Measurements from ENCODE around the gene SATL1.
A peak's percentile ranks its signal among the peaks of the same experiment; 100 is the strongest.
"Not testable (repeated sequence)": the region's sequence is repeated elsewhere in the genome, so short reads cannot be mapped to it uniquely, and the experiment has no call there.

The SATL1 gene, protein sequence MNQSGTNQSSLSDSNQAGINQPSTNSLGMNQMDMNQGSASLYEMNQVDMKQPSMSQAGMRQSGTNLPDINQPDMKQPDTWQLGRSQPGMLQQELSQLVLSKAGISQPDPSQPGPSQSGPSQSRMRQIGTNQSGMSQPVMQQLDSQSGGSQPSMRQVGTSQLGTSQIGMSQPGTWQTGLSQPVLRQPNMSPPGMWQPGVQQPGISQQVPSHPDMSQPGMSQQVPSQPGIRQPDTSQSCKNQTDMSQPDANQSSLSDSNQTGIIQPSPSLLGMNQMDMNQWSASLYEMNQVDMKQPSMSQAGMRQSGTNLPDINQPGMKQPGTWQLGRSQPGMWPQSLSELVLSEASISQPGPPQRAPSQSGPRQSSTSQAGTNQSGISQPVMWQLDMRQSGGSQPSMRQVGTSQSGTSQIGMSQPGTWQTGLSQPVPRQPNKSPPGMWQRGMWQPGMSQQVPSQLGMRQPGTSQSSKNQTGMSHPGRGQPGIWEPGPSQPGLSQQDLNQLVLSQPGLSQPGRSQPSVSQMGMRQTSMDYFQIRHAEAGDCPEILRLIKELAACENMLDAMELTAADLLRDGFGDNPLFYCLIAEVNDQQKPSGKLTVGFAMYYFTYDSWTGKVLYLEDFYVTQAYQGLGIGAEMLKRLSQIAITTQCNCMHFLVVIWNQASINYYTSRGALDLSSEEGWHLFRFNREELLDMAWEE

DNA sequence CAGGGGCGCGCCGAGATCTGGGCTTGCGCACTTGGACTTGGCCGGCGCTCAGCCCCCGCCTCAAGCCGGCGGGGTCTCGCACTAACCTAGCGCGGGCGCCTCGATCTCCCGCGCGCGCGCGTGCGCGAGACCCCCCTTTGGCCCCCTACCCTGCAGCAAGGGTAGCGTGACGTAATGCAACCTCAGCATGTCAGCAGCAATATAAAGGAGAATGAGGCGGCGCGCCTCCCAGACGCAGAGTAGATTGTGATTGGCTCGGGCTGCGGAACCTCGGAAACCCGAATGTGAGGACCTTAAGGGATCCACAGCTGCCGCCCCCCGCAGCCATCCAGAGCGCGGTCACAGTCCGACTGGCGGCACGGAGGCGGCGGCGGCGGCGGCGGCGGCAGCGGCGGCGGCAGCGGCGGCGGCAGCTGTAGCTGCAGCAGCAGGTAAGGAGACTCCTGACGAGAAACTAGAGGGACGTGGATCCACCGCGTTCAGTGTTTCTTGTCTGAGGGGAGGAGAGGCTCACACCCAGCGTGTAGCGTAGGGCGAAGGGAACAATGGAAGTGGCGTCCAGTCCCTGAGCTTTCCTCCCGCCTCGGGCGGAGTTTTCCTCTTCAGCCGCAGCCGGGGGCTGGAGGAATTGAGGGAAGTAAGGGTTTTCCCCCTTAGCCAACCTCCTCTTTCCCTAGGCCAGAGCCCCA, at the start of gene SATL1, which contains the start of gene ZNF711:
Gene SATL1, minus strand, starts transcription at position 19 of the 689 bp plus-strand sequence. CDS start 134,811 bp downstream, outside the sequence.
Gene ZNF711, plus strand, starts transcription at position 231 of the 689 bp plus-strand sequence. CDS start 3,582 bp downstream, outside the sequence.
- H3K27ac ChIP-seq (ENCODE audit: low read length): no peak within 1 kb of the TSS
- no peaks in the 10 kb centered on the region for H3K36me3 ChIP-seq (ENCODE audit: control insufficient read depth, insufficient read depth, low read length)
- DNase-seq (ENCODE audit: low read depth, low spot score): peak; percentile 54
- no peaks in the 10 kb centered on the region for H3K4me1 ChIP-seq (ENCODE audit: control insufficient read depth, insufficient read depth, low read length)
- no peaks in the 10 kb centered on the region for H3K9me3 ChIP-seq (ENCODE audit: control insufficient read depth, insufficient read depth, low read length)
- no CpG with 5 or more reads among the region's 65 CpGs for WGBS (ENCODE audit: insufficient coverage, insufficient read length)
- H3K27me3 ChIP-seq (ENCODE audit: control insufficient read depth, insufficient read depth, low read length): no peaks in the 10 kb centered on the region
- H3K4me3 ChIP-seq (ENCODE audit: low read length): peak within 1 kb of the TSS; percentile 99

GRCh38 chrX:85288992-85289723, 45.6 kb upstream of the SATL1 start:
- Histone ChIP-seq H3K9me3 (ENCODE audit: control insufficient read depth, insufficient read depth, low read length) (no peaks in the 10 kb centered on the region), H3K36me3 (ENCODE audit: control insufficient read depth, insufficient read depth, low read length) (no peaks in the 10 kb centered on the region), H3K27ac (ENCODE audit: low read length) (no peak overlapping the region), H3K4me1 (ENCODE audit: control insufficient read depth, insufficient read depth, low read length) (no peaks in the 10 kb centered on the region), H3K4me3 (ENCODE audit: low read length) (no peak overlapping the region), H3K27me3 (ENCODE audit: control insufficient read depth, insufficient read depth, low read length) (no peaks in the 10 kb centered on the region)
- WGBS (ENCODE audit: insufficient coverage, insufficient read length): no CpG with 5 or more reads among the region's 7 CpGs
- no peak for DNase-seq (ENCODE audit: low read depth, low spot score)

- H3K36me3 ChIP-seq (ENCODE audit: control insufficient read depth, insufficient read depth, low read length); DNase-seq (ENCODE audit: low read depth, low spot score); H3K27ac ChIP-seq (ENCODE audit: low read length); H3K4me1 ChIP-seq (ENCODE audit: control insufficient read depth, insufficient read depth, low read length); H3K27me3 ChIP-seq (ENCODE audit: control insufficient read depth, insufficient read depth, low read length); H3K9me3 ChIP-seq (ENCODE audit: control insufficient read depth, insufficient read depth, low read length); H3K4me3 ChIP-seq (ENCODE audit: low read length): not testable (repeated sequence)
- no CpG with 5 or more reads among the region's 6 CpGs for WGBS (ENCODE audit: insufficient coverage, insufficient read length)
These were observed 41.7 kb upstream of the SATL1 start for GRCh38 chrX:85285286-85285685.

GRCh38 chrX:85244450-85245211, 1.1 kb upstream of the SATL1 start:
- Histone ChIP-seq H3K27me3 (ENCODE audit: control insufficient read depth, insufficient read depth, low read length) (no peaks in the 10 kb centered on the region), H3K4me3 (ENCODE audit: low read length) (peak overlapping the region; percentile 99), H3K36me3 (ENCODE audit: control insufficient read depth, insufficient read depth, low read length) (no peaks in the 10 kb centered on the region), H3K4me1 (ENCODE audit: control insufficient read depth, insufficient read depth, low read length) (no peaks in the 10 kb centered on the region), H3K9me3 (ENCODE audit: control insufficient read depth, insufficient read depth, low read length) (no peaks in the 10 kb centered on the region), H3K27ac (ENCODE audit: low read length) (no peak overlapping the region)
- no CpG with 5 or more reads among the region's 42 CpGs for WGBS (ENCODE audit: insufficient coverage, insufficient read length)
- DNase-seq (ENCODE audit: low read depth, low spot score): no peak

- no peaks in the 10 kb centered on the region for H3K9me3 ChIP-seq (ENCODE audit: control insufficient read depth, insufficient read depth, low read length)
- peak overlapping the region; percentile 99; the same call in 1 of the 2 replicates for H3K4me3 ChIP-seq (ENCODE audit: low read length)
- no peaks in the 10 kb centered on the region for H3K4me1 ChIP-seq (ENCODE audit: control insufficient read depth, insufficient read depth, low read length)
- no peaks in the 10 kb centered on the region for H3K36me3 ChIP-seq (ENCODE audit: control insufficient read depth, insufficient read depth, low read length)
- no peak for DNase-seq (ENCODE audit: low read depth, low spot score)
- no peak overlapping the region for H3K27ac ChIP-seq (ENCODE audit: low read length)
- H3K27me3 ChIP-seq (ENCODE audit: control insufficient read depth, insufficient read depth, low read length): no peaks in the 10 kb centered on the region
- WGBS (ENCODE audit: insufficient coverage, insufficient read length): 100% methylated on average over 1 of the region's 2 CpGs
These were observed 424 bp downstream of the SATL1 start for GRCh38 chrX:85243155-85243554.

DNA sequence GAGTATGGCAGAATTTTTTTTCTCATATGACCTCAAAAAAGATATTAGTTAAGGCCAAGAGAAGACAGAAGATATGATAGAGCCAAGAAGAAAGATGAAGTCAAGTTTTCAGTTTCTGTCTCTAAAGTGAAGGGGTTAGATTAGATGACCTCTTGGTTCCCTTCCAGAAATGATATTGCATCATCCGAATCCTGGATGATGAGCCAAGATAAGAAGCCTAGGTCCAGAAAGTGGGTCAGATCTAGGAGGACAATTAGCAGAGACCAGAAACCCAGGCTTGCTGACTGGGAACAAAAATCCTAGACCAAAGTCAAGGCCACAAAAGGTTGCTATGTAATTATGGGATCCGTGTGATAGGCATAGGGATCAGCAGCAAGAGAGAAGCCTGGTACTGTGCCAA, 20.2 kb downstream of the SATL1 start:
- no peaks in the 10 kb centered on the region for H3K9me3 ChIP-seq (ENCODE audit: control insufficient read depth, insufficient read depth, low read length)
- no peaks in the 10 kb centered on the region for H3K4me1 ChIP-seq (ENCODE audit: control insufficient read depth, insufficient read depth, low read length)
- H3K27me3 ChIP-seq (ENCODE audit: control insufficient read depth, insufficient read depth, low read length): no peaks in the 10 kb centered on the region
- no peak for DNase-seq (ENCODE audit: low read depth, low spot score)
- no peaks in the 10 kb centered on the region for H3K36me3 ChIP-seq (ENCODE audit: control insufficient read depth, insufficient read depth, low read length)
- no peak overlapping the region for H3K4me3 ChIP-seq (ENCODE audit: low read length)
- no CpG with 5 or more reads among the region's 2 CpGs for WGBS (ENCODE audit: insufficient coverage, insufficient read length)
- H3K27ac ChIP-seq (ENCODE audit: low read length): no peak overlapping the region

DNA sequence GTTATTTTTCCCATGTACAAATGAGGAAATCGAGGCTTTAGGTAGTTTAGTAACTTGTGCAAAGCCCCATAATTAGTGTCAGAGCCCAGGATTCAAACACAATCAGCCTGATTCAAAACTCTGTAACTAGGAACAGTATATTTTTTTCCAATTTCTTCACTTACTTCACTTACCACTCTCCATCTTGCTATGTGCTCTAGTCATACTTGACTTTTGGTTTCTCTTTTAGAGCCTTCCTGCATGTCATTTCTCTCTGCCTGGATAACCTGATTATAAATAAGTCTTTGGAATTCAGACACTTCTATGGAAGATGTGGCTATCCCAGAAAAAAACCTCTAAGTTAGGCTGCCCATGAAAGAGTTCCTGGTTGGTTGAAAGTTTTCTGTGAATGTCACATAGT, 22.2 kb downstream of the SATL1 start:
- H3K27me3 ChIP-seq (ENCODE audit: control insufficient read depth, insufficient read depth, low read length): no peaks in the 10 kb centered on the region
- DNase-seq (ENCODE audit: low read depth, low spot score): no peak
- no peak overlapping the region for H3K4me3 ChIP-seq (ENCODE audit: low read length)
- no CpG with 5 or more reads among the region's 1 CpG for WGBS (ENCODE audit: insufficient coverage, insufficient read length)
- H3K36me3 ChIP-seq (ENCODE audit: control insufficient read depth, insufficient read depth, low read length): no peaks in the 10 kb centered on the region
- no peaks in the 10 kb centered on the region for H3K4me1 ChIP-seq (ENCODE audit: control insufficient read depth, insufficient read depth, low read length)
- no peaks in the 10 kb centered on the region for H3K9me3 ChIP-seq (ENCODE audit: control insufficient read depth, insufficient read depth, low read length)
- no peak overlapping the region for H3K27ac ChIP-seq (ENCODE audit: low read length)

GRCh38 chrX:85215946-85216345, 27.6 kb downstream of the SATL1 start:
- Histone ChIP-seq H3K27ac (ENCODE audit: low read length) (no peak overlapping the region), H3K4me3 (ENCODE audit: low read length) (no peak overlapping the region), H3K36me3 (ENCODE audit: control insufficient read depth, insufficient read depth, low read length) (no peaks in the 10 kb centered on the region), H3K27me3 (ENCODE audit: control insufficient read depth, insufficient read depth, low read length) (no peaks in the 10 kb centered on the region), H3K9me3 (ENCODE audit: control insufficient read depth, insufficient read depth, low read length) (no peaks in the 10 kb centered on the region), H3K4me1 (ENCODE audit: control insufficient read depth, insufficient read depth, low read length) (no peaks in the 10 kb centered on the region)
- no peak for DNase-seq (ENCODE audit: low read depth, low spot score)
- no CpG with 5 or more reads among the region's 1 CpG for WGBS (ENCODE audit: insufficient coverage, insufficient read length)

DNA sequence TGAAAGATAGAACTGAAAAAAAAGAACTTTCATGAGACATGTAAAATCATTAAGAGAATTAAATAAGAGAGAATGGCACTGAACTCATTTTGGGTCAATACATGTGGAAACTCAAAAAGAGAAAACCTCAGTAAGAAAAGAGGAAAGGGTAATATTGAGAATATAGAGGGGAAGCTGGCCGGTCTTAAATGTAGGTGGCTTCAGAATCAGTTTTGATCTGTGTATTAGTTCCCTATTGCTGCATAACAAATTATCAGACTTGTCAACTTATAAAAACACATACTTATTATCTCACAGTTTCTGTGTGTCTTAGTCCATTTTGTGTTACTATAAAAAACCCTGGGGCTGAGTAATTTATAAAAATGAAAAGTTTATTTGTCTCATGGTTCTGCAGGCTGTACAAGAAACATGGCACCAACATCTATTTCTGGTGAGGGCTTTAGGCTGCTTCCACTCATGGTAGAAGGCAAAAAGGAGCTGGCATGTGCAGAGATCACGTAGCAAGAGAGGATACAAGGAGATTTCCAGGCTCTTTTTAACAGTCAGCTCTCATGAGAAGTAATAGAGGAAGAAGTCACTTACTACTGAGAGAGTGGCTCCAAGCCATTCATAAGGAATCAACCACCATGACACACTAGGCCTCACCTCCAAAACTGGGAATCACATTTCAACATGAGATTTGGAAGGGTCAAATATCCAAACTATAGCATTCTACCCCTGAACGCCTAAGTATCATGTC, 29.6 kb downstream of the SATL1 start:
- Histone ChIP-seq H3K9me3 (ENCODE audit: control insufficient read depth, insufficient read depth, low read length) (no peaks in the 10 kb centered on the region), H3K36me3 (ENCODE audit: control insufficient read depth, insufficient read depth, low read length) (no peaks in the 10 kb centered on the region), H3K4me1 (ENCODE audit: control insufficient read depth, insufficient read depth, low read length) (no peaks in the 10 kb centered on the region), H3K27ac (ENCODE audit: low read length) (no peak overlapping the region), H3K4me3 (ENCODE audit: low read length) (no peak overlapping the region), H3K27me3 (ENCODE audit: control insufficient read depth, insufficient read depth, low read length) (no peaks in the 10 kb centered on the region)
- no peak for DNase-seq (ENCODE audit: low read depth, low spot score)
- WGBS (ENCODE audit: insufficient coverage, insufficient read length): no CpG with 5 or more reads among the region's 3 CpGs
